NK-92 (cell line): ENCODE data around the gene TULP4.

Experiments used
- DNase-seq: peaks from one replicate; lab custom pipeline; 2025; ENCODE audit not compliant: unreplicated experiment; lab: John Stamatoyannopoulos, UW

The TULP4 gene

GRCh38 chr6:158414851-158415262 lies 102.6 kb downstream of the TULP4 start:
- DNase-seq = no peak

GRCh38 chr6:158415666-158416065 lies 103.4 kb downstream of the TULP4 start:
- DNase-seq = no peak

GRCh38 chr6:158416883-158417759 lies 104.9 kb downstream of the TULP4 start:
- no peak for DNase-seq

- no peak for DNase-seq
Measured at GRCh38 chr6:158417760-158418098, 105.5 kb downstream of the TULP4 start.

GRCh38 chr6:158418501-158418900 lies 106.2 kb downstream of the TULP4 start:
- no peak for DNase-seq

GRCh38 chr6:158419339-158419909 lies 107.2 kb downstream of the TULP4 start:
- DNase-seq = no peak

- DNase-seq = no peak
Measured at GRCh38 chr6:158421381-158421780, 109.1 kb downstream of the TULP4 start.

GRCh38 chr6:158422629-158423238 lies 110.5 kb downstream of the TULP4 start:
- DNase-seq = no peak

- DNase-seq = no peak
Measured at GRCh38 chr6:158431036-158431435, 118.8 kb downstream of the TULP4 start.

- DNase-seq = no peak
Measured at GRCh38 chr6:158431560-158431959, 119.3 kb downstream of the TULP4 start.

GRCh38 chr6:158437571-158437970 lies 125.3 kb downstream of the TULP4 start:
- DNase-seq = no peak

GRCh38 chr6:158438226-158438625 lies 126.0 kb downstream of the TULP4 start:
- no peak for DNase-seq

- no peak for DNase-seq
Measured at GRCh38 chr6:158439255-158439654, 127.0 kb downstream of the TULP4 start.

- no peak for DNase-seq
Measured at GRCh38 chr6:158441716-158442215, 129.5 kb downstream of the TULP4 start.

GRCh38 chr6:158442306-158442705 lies 130.0 kb downstream of the TULP4 start:
- DNase-seq = no peak

- no peak for DNase-seq
Measured at GRCh38 chr6:158445426-158446085, 133.3 kb downstream of the TULP4 start.

- no peak for DNase-seq
Measured at GRCh38 chr6:158448856-158449255, 136.6 kb downstream of the TULP4 start.

- no peak for DNase-seq
Measured at GRCh38 chr6:158452191-158452590, 139.9 kb downstream of the TULP4 start.

GRCh38 chr6:158457131-158457530 lies 144.9 kb downstream of the TULP4 start:
- DNase-seq = no peak

- no peak for DNase-seq
Measured at GRCh38 chr6:158457616-158458278, 145.5 kb downstream of the TULP4 start.

GRCh38 chr6:158459726-158460125 lies 147.5 kb downstream of the TULP4 start:
- no peak for DNase-seq
